Spleen (tissue), 11 donors: Measurements from ENCODE around the gene GDPD2. TPM values are rescaled to one million over a fixed set of nuclear protein-coding genes. Genes with fewer than 3 reads are reported as not detected.

ENCODE experiments used
- DNase-seq: peaks from one replicate; pipeline ENCODE4 v3.0.0-alpha.2; 2020
- H3K27ac ChIP-seq, 8 donors: fragments of 200-600 bp; sonication (generic) in 7 of 8; 1 replicate in 4 of 8; 2 replicates in 4 of 8; pipeline versions ENCODE4 v1.5.0 to v1.8.0; 2016 to 2021; ENCODE audit warnings: inconsistent platforms in 4 of 8, mild to moderate bottlenecking in 4 of 8, moderate library complexity in 1 of 8
- H3K27me3 ChIP-seq, 7 donors: fragments of 200-600 bp; sonication (generic) in 6 of 7; replicated peaks in 1 of 7; 1 replicate in 4 of 7; 2 replicates in 3 of 7; pipeline versions ENCODE4 v1.5.0 to v1.8.0; 2016 to 2021; ENCODE audit warnings: inconsistent platforms in 3 of 7, mild to moderate bottlenecking in 1 of 7
- H3K36me3 ChIP-seq, 6 donors: fragments of 200-600 bp; sonication (generic) in 5 of 6; 1 replicate in 4 of 6; 2 replicates in 2 of 6; pipeline versions ENCODE4 v1.5.0 to v1.8.0; 2016 to 2021; ENCODE audit warnings: inconsistent platforms in 2 of 6
- H3K4me1 ChIP-seq, 6 donors: fragments of 200-600 bp; sonication (generic) in 5 of 6; 1 replicate in 3 of 6; 2 replicates in 3 of 6; pipeline versions ENCODE4 v1.5.0 to v1.8.0; 2016 to 2021; ENCODE audit warnings: inconsistent platforms in 3 of 6
- H3K4me3 ChIP-seq, 8 donors: fragments of 200-600 bp; sonication (generic) in 7 of 8; 1 replicate in 4 of 8; 2 replicates in 4 of 8; pipeline versions ENCODE4 v1.5.0 to v1.8.0; 2016 to 2021; ENCODE audit warnings: inconsistent platforms in 4 of 8, mild to moderate bottlenecking in 4 of 8, moderate library complexity in 2 of 8
- H3K9me3 ChIP-seq, 8 donors: fragments of 200-600 bp; sonication (generic) in 7 of 8; 1 replicate in 4 of 8; 2 replicates in 4 of 8; pipeline versions ENCODE4 v1.5.0 to v1.8.0; 2016 to 2021; ENCODE audit warnings: inconsistent platforms in 4 of 8
- POLR2A ChIP-seq, 3 donors: fragments of 450-650 bp; IDR thresholded peaks; one replicate each; pipeline ENCODE4 v1.5.1; 2017; ENCODE audit warnings: antibody characterized with exemption in 3 of 3, mild to moderate bottlenecking in 1 of 3
- POLR2AphosphoS5 ChIP-seq, 3 donors: sonication (generic); formaldehyde crosslinking; IDR thresholded peaks; one replicate each; pipeline ENCODE4 v1.5.1; 2017; ENCODE audit warnings: antibody characterized with exemption in 3 of 3
- WGBS, 5 donors: extraction: QIAGEN DNeasy Blood & Tissue Kit in 3 of 5; methylation state at CpG; one replicate each; pipeline versions ENCODE4 v1.1.5 to v1.1.7; 2013 to 2018; 5-methylcytosine and 5-hydroxymethylcytosine counted together
- intact Hi-C: fragments of 100-400 bp; cut with DNase I; formaldehyde crosslinking; loops from one replicate; pipeline ENCODE4 v1.15.0; 2023; ENCODE audit warnings: low total_unique reads
- polyA plus RNA-seq, 3 donors: library from polyadenylated mRNA; stranded (reverse); fragments of 200-250 nt; gene quantifications; one replicate each; pipeline ENCODE4 v1.2.1, GENCODE V29; 2013
- small RNA-seq, 4 donors: library from RNA; depleted of rRNA; stranded (forward); fragments of <200 nt; gene quantifications; one replicate each; pipeline ENCODE3, GENCODE V24; 2016
- total RNA-seq, 7 donors: library from RNA; depleted of rRNA in 3 of 7; stranded (reverse); fragments of >200 nt in 3 of 7; fragmentation: NEBNext Ultra II Directional in 4 of 7; extraction: Animal tissue kit (Norgen Biotek cat#: 25700) in 4 of 7; gene quantifications; one replicate each; pipeline versions ENCODE4 v1.1.0 to v1.2.1, GENCODE V29; 2016 to 2021
- TF ChIP-seq, protein P1 (sequence below), 11 experiments: fragments of 200-600 bp in 7 of 11; fragments of 450-650 bp in 4 of 11; sonication (generic) in 4 of 11; IDR thresholded peaks in 8 of 11; conservative IDR thresholded peaks in 3 of 11; 1 replicate in 7 of 11; 2 replicates in 4 of 11; pipeline versions ENCODE4 v1.4.0 to v1.8.0; 2016 to 2021; ENCODE audit warnings: antibody characterized with exemption in 11 of 11, inconsistent platforms in 4 of 11, mild to moderate bottlenecking in 1 of 11
- donor health status: healthy with polysubstance abuse.
- donor health status: DM: no; HTN: no; CAD: no; lungs with moderate emphysema.
- donor health status: DM: no; HTN: no; CAD: no.
- donor health status: Bipolar disorder and iron deficiency.
- donor health status: healthy.
- donor health status: DM: no; HTN: no; CAD: no.
- donor health status: DM: yes; HTN: yes; CAD: no.

GDPD2 gene
- total and polyA plus RNA-seq, 10 donors = 2.4 to 103 (median 63.7) TPM

- 70 to 84% (median 76%) methylated on average over 9 of the region's 9 CpGs for WGBS, 5 donors
- peaks cover 0 to 16% (median 0%) of the 10 kb centered on the region in 6 donors for H3K36me3 ChIP-seq
- H3K27me3 ChIP-seq = no peaks in the 10 kb centered on the region
- DNase-seq = no peak
- intact Hi-C loops = no loop called here
- peaks cover 0 to 13% (median 0%) of the 10 kb centered on the region in 6 donors for H3K4me1 ChIP-seq
- peak overlapping the region in 5 of 8 donors; percentile 25 to 63 (median 51) for H3K27ac ChIP-seq
- TF ChIP-seq, protein P1, sequence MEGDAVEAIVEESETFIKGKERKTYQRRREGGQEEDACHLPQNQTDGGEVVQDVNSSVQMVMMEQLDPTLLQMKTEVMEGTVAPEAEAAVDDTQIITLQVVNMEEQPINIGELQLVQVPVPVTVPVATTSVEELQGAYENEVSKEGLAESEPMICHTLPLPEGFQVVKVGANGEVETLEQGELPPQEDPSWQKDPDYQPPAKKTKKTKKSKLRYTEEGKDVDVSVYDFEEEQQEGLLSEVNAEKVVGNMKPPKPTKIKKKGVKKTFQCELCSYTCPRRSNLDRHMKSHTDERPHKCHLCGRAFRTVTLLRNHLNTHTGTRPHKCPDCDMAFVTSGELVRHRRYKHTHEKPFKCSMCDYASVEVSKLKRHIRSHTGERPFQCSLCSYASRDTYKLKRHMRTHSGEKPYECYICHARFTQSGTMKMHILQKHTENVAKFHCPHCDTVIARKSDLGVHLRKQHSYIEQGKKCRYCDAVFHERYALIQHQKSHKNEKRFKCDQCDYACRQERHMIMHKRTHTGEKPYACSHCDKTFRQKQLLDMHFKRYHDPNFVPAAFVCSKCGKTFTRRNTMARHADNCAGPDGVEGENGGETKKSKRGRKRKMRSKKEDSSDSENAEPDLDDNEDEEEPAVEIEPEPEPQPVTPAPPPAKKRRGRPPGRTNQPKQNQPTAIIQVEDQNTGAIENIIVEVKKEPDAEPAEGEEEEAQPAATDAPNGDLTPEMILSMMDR (IDR thresholded peaks at IDR 0.05 in 8 of 11, conservative IDR thresholded peaks at IDR 0.05 in 3 of 11) = no peak
- TF ChIP-seq POLR2AphosphoS5 (IDR thresholded peaks at IDR 0.05) (peak in 1 of 3 donors; percentile 8), POLR2A (IDR thresholded peaks at IDR 0.05) (no peak)
- H3K9me3 ChIP-seq = no peaks in the 10 kb centered on the region
- no peak overlapping the region for H3K4me3 ChIP-seq
These were observed 57.5 kb downstream of the GDPD2 start for GRCh38 chrX:70480660-70481018.

DNA sequence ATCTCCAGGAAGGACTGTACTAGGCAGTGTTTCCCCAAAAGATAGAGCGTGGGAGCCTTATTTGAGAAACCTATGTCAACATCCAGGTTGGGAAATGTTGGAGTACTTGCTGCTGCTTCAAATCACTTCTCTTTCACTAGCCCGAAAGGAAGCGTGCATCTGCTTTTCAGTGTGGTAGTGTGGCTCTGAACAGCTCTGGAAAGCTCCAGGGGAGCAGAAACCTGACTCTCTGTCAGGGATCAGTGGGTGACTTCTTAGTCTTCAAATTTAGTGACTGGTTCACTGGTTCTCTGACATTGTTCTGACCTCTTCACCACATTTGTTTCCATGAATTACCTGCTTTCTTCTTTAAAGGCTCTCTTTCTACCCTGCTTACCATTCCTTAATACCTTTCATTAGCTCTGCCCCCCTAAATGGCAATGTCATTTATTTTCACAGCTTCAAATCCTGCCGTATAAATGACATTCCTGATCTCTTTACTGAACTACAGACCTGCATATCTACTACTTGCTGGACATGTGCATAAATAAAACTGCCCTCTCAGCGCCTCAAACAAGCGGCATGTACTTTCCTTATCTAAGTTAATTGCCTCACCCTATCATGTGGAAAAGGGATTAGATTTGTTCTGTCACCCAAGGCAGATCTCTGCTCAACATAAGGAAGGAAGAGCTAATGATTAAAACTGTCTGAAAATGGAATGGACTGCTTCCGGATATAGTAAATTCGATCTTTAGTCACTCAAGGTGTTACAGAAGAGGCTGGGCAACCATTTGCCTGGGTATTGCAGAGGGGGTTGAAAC lies 58.6 kb downstream of the GDPD2 start:
- intact Hi-C loops = no loop called here
- WGBS, 5 donors = 70 to 77% (median 74%) methylated on average over 8 of the region's 8 CpGs

DNA sequence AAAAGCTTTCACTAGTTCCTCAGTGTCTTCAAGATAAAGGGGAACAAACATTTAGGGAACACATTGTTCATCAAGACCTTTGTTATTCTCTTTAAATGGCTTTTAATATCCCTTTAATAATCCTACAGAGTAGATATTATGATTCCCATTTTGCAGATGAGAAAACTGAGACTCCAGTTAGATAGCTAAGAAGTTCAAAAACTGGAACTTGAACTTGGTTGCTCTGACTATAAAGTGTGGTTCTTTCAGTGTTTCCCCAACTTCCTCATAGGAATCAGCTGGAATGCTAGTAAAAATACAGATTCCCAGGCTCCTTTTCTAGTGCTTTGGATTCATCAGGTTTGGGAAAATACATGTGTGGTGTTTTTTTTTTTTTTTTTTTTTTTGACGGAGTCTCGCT lies 59.2 kb downstream of the GDPD2 start:
- DNase-seq = no peak
- Histone ChIP-seq H3K27me3 (no peaks in the 10 kb centered on the region), H3K27ac (no peak overlapping the region), H3K4me1 (peaks cover 0 to 13% (median 0%) of the 10 kb centered on the region in 6 donors), H3K9me3 (no peaks in the 10 kb centered on the region), H3K4me3 (no peak overlapping the region), H3K36me3 (peaks cover 0 to 20% (median 0%) of the 10 kb centered on the region in 6 donors)
- TF ChIP-seq POLR2A (IDR thresholded peaks at IDR 0.05) (no peak), POLR2AphosphoS5 (IDR thresholded peaks at IDR 0.05) (no peak)
- TF ChIP-seq, protein P1 (IDR thresholded peaks at IDR 0.05 in 8 of 11, conservative IDR thresholded peaks at IDR 0.05 in 3 of 11) = no peak
- 90 to 100% (median 95%) methylated on average over 1 to 2 of the region's 2 CpGs for WGBS, 5 donors
- intact Hi-C loops = no loop called here

More for the DNA sequence above, 58.6 kb downstream of the GDPD2 start:
- Histone ChIP-seq H3K27me3 (no peaks in the 10 kb centered on the region), H3K27ac (peak overlapping the region in 6 of 8 donors; percentile 13 to 60 (median 44)), H3K9me3 (no peaks in the 10 kb centered on the region), H3K36me3 (peaks cover 0 to 20% (median 0%) of the 10 kb centered on the region in 6 donors), H3K4me3 (no peak overlapping the region), H3K4me1 (peaks cover 0 to 13% (median 0%) of the 10 kb centered on the region in 6 donors)
- DNase-seq = no peak
- TF ChIP-seq, protein P1 (IDR thresholded peaks at IDR 0.05 in 8 of 11, conservative IDR thresholded peaks at IDR 0.05 in 3 of 11) = no peak
- no peak for TF ChIP-seq POLR2AphosphoS5 (IDR thresholded peaks at IDR 0.05)
- no peak for TF ChIP-seq POLR2A (IDR thresholded peaks at IDR 0.05)

Small RNA genes lying within 50 kb of the gene (small RNA-seq; reads per million reads assigned to genes)
- gene RNU4-81P = 0 reads per million in 4 donors
- 1.3 to 2.2 (median 1.8) reads per million in 4 donors for gene RNY4P23

Other genes starting within 250 kb of the GDPD2 start
- not detected for gene DGAT2L6, start 245.8 kb upstream of the GDPD2 start, total RNA-seq
- gene DGAT2L6, start 245.8 kb upstream of the GDPD2 start, polyA plus RNA-seq = not detected
- gene AWAT1, start 188.7 kb upstream of the GDPD2 start, total RNA-seq = not detected
- gene AWAT1, start 188.7 kb upstream of the GDPD2 start, polyA plus RNA-seq = not detected
- 1 to 10 TPM in 4 of 7 donors, under 1 TPM in 3; 0.27 to 1.8 (median 1.3) TPM for gene P2RY4, start 163.1 kb upstream of the GDPD2 start, total RNA-seq
- gene P2RY4, start 163.1 kb upstream of the GDPD2 start, polyA plus RNA-seq = under 1 TPM in 2 of 3 donors, not detected in 1; 0.06 to 0.11 TPM
- not detected for gene ARR3, start 155.0 kb upstream of the GDPD2 start, total RNA-seq
- gene ARR3, start 155.0 kb upstream of the GDPD2 start, polyA plus RNA-seq = not detected
- not detected for gene RAB41, start 141.1 kb upstream of the GDPD2 start, total RNA-seq
- gene RAB41, start 141.1 kb upstream of the GDPD2 start, polyA plus RNA-seq = not detected
- gene PDZD11, start 133.4 kb upstream of the GDPD2 start, total RNA-seq = 10 to 100 TPM; 20.0 to 28.6 (median 25.3) TPM
- gene PDZD11, start 133.4 kb upstream of the GDPD2 start, polyA plus RNA-seq = 10 to 100 TPM; 36.7 to 44.5 (median 40.2) TPM
- gene KIF4A, start 133.2 kb upstream of the GDPD2 start, total RNA-seq = 1 to 10 TPM; 1.4 to 6.0 (median 3.2) TPM
- gene KIF4A, start 133.2 kb upstream of the GDPD2 start, polyA plus RNA-seq = 1 to 10 TPM in 2 of 3 donors, under 1 TPM in 1; 0.41 to 1.5 (median 1.3) TPM
- 10 to 100 TPM; 27.9 to 46.3 (median 39.7) TPM for gene DLG3, start 21.5 kb downstream of the GDPD2 start, total RNA-seq
- 1 to 10 TPM; 2.7 to 6.2 (median 4.3) TPM for gene DLG3, start 21.5 kb downstream of the GDPD2 start, polyA plus RNA-seq